Testis (tissue), 2 donors: Measurements from ENCODE around the gene FBXW5.

Experiments
- CTCF ChIP-seq, 3 experiments: fragments of 450-650 bp in 2 of 3; fragments of 200-600 bp in 1 of 3; sonication (generic) in 1 of 3; IDR thresholded peaks; one replicate each; pipeline ENCODE4 v1.5.1; 2016 to 2019; ENCODE audit warnings: antibody characterized with exemption in 3 of 3, mild to moderate bottlenecking in 2 of 3, moderate library complexity in 1 of 3
- POLR2A ChIP-seq: fragments of 450-650 bp; IDR thresholded peaks from one replicate; pipeline ENCODE4 v1.6.1; 2017; ENCODE audit warnings: antibody characterized with exemption, mild to moderate bottlenecking, moderate library complexity

- no peak for TF ChIP-seq POLR2A
- no peak for TF ChIP-seq CTCF (IDR thresholded peaks at IDR 0.05)
Measured at GRCh38 chr9:136960212-136960937, 15.8 kb upstream of the FBXW5 start.
